CD4-positive, CD25-positive, alpha-beta regulatory T cell (primary cell): ENCODE measurements around the gene OXTR. TPM values are rescaled to one million over a fixed set of nuclear protein-coding genes. Genes with fewer than 3 reads are reported as not detected.

Source experiments
- ATAC-seq, 2 donors: fragments of 150-1000 bp; cut with Tn5 transposase; one replicate each; pipeline ENCODE4 v1.10.0; 2021; ENCODE audit warnings: low read depth in 2 of 2, moderate number of reproducible peaks in 2 of 2, moderate library complexity in 1 of 2
- DNase-seq, 3 donors: peaks; one replicate each; pipeline versions ENCODE4 v3.0.0 to v3.0.0-alpha.2; 2012 to 2022; ENCODE audit warnings: mixed read lengths in 1 of 3
- H3K27ac ChIP-seq: one replicate; pipeline ENCODE4 v1.7.0; 2013; ENCODE audit warnings: mild to moderate bottlenecking, low read length; ENCODE audit not compliant: insufficient read depth, poor library complexity, severe bottlenecking
- H3K27me3 ChIP-seq: one replicate; pipeline ENCODE4 v1.7.0; 2013; ENCODE audit warnings: low read length; ENCODE audit not compliant: control insufficient read depth, insufficient read depth
- H3K36me3 ChIP-seq: one replicate; pipeline ENCODE4 v1.7.0; 2013; ENCODE audit warnings: mild to moderate bottlenecking, low read length, moderate library complexity; ENCODE audit not compliant: control insufficient read depth, insufficient read depth
- H3K4me1 ChIP-seq: 2 replicates; pipeline ENCODE4 v1.7.0; 2013; ENCODE audit warnings: mild to moderate bottlenecking, low read length; ENCODE audit not compliant: insufficient read depth, control insufficient read depth, poor library complexity, severe bottlenecking
- H3K4me3 ChIP-seq: one replicate; pipeline ENCODE4 v1.7.0; 2013; ENCODE audit warnings: low read depth, mild to moderate bottlenecking, low read length, moderate library complexity
- H3K9me3 ChIP-seq, 2 experiments: 1 replicate in 1 of 2; 2 replicates in 1 of 2; pipeline ENCODE4 v1.7.0; 2013; ENCODE audit warnings: low read length in 2 of 2, mild to moderate bottlenecking in 1 of 2, moderate library complexity in 1 of 2; ENCODE audit not compliant: control insufficient read depth in 2 of 2
- H3K27ac Mint-ChIP-seq, 3 donors: one replicate each; pipeline ENCODE4 v1.8.0; 2020 to 2022; ENCODE audit warnings: mild to moderate bottlenecking in 3 of 3, mixed read lengths in 3 of 3, moderate library complexity in 2 of 3
- H3K27me3 Mint-ChIP-seq: one replicate; pipeline ENCODE4 v1.8.0; 2022; ENCODE audit warnings: mild to moderate bottlenecking, mixed read lengths
- H3K36me3 Mint-ChIP-seq: one replicate; pipeline ENCODE4 v1.8.0; 2020; ENCODE audit warnings: mixed read lengths
- H3K4me1 Mint-ChIP-seq, 4 donors: one replicate each; pipeline ENCODE4 v1.8.0; 2020 to 2022; ENCODE audit warnings: mixed read lengths in 4 of 4, mild to moderate bottlenecking in 1 of 4
- H3K4me3 Mint-ChIP-seq, 4 donors: one replicate each; pipeline ENCODE4 v1.8.0; 2020 to 2022; ENCODE audit warnings: mild to moderate bottlenecking in 4 of 4, mixed read lengths in 4 of 4, moderate library complexity in 3 of 4
- H3K9me3 Mint-ChIP-seq, 7 donors: one replicate each; pipeline ENCODE4 v1.8.0; 2020 to 2022; ENCODE audit warnings: mixed read lengths in 7 of 7, mild to moderate bottlenecking in 3 of 7, moderate library complexity in 2 of 7
- polyA plus RNA-seq, 4 donors: library from polyadenylated mRNA; unstranded; fragments of 300-500 nt; fragmentation: Illumina TruSeq; gene quantifications; one replicate each; pipeline ENCODE4 v1.2.3, GENCODE V29; 2021
- total RNA-seq: library from RNA; stranded (reverse); gene quantifications from one replicate; pipeline ENCODE4 v1.2.3, GENCODE V29; 2022

Gene OXTR
- total and polyA plus RNA-seq, 5 donors from 2014 or later, result 0.17 TPM; not detected in 4

DNA sequence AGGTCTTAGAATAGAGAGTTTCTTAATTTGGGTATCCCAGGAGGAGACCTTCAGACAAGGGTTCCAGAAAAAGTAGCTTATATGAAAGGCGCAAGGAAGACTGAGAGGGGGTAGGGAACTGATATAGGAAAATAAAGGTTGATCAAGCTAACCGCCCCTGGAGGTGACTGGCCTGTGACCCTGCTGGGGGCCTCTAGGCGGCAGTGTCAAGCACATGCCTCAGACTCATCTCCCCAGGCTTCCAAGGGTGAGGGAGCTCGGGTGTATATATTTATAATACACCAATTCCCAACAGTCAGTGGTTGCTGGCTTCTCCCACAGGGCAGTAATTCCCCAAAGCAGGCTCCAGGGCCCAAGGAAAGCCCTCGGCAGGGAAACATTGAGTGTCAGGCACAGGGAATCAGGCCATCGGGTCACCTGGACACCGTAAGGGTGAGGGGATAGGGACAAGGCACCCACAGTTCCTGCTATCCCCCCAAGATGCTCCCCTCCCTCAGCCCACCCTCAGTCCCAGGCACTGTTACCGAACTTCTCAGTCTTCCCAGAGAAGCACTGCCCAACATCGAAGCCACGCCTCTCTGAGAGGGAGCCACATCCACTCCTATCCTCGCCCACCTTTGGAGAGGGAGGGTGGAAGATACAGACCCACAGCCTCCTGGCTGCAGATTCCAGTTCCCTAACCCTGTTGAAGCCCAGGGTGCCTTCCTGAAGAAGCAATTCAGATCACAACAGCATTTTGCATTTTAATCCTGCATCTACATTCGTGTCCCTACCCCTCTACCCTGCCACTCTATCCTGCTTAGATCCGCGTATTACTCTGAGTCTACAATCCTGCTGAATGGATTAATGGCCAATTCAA is 55.3 kb downstream of the OXTR start:
- Mint-ChIP-seq H3K4me3 (no peak overlapping the region), H3K27ac (no peak overlapping the region)

DNA sequence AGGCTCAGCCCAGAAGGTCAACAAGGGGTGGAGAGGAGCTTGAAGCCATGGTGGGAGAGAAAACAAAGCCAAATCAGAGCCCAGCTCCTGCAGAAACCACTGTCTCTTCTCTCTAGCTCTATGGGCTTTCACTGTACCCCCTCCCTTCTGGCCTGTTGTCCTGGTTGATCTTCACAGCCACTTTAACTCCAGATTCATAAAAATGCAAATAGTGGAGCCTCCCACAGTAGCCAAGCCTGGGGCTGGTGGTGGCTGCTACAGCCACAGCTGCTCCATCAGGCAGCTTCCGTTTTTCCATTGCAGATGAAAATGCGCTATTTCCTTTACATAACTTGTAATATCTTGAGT is 56.5 kb downstream of the OXTR start:
- no peak overlapping the region for H3K27ac Mint-ChIP-seq
- ATAC-seq, result no peak
- peaks cover 0 to 3% (median 0%) of the 10 kb centered on the region in 7 donors for H3K9me3 Mint-ChIP-seq
- peaks cover 5% of the 10 kb centered on the region for H3K27me3 Mint-ChIP-seq
- H3K4me3 Mint-ChIP-seq, result no peak overlapping the region
- H3K4me1 Mint-ChIP-seq, result no peaks in the 10 kb centered on the region
- Histone ChIP-seq H3K27me3 (no peaks in the 10 kb centered on the region), H3K36me3 (no peaks in the 10 kb centered on the region), H3K27ac (no peak overlapping the region), H3K9me3 (no peaks in the 10 kb centered on the region), H3K4me1 (no peaks in the 10 kb centered on the region), H3K4me3 (no peak overlapping the region)
- no peaks in the 10 kb centered on the region for H3K36me3 Mint-ChIP-seq
- DNase-seq, result no peak

More for the DNA sequence above, 55.3 kb downstream of the OXTR start:
- peaks cover 0 to 3% (median 0%) of the 10 kb centered on the region in 7 donors for H3K9me3 Mint-ChIP-seq
- H3K4me3 ChIP-seq, result no peak overlapping the region
- H3K27me3 ChIP-seq, result no peaks in the 10 kb centered on the region
- DNase-seq, result no peak
- H3K4me1 Mint-ChIP-seq, result no peaks in the 10 kb centered on the region
- no peaks in the 10 kb centered on the region for H3K4me1 ChIP-seq
- ATAC-seq, result no peak
- H3K27me3 Mint-ChIP-seq, result peaks cover 5% of the 10 kb centered on the region
- no peaks in the 10 kb centered on the region for H3K36me3 Mint-ChIP-seq
- H3K9me3 ChIP-seq, result no peaks in the 10 kb centered on the region
- H3K36me3 ChIP-seq, result no peaks in the 10 kb centered on the region
- no peak overlapping the region for H3K27ac ChIP-seq

DNA sequence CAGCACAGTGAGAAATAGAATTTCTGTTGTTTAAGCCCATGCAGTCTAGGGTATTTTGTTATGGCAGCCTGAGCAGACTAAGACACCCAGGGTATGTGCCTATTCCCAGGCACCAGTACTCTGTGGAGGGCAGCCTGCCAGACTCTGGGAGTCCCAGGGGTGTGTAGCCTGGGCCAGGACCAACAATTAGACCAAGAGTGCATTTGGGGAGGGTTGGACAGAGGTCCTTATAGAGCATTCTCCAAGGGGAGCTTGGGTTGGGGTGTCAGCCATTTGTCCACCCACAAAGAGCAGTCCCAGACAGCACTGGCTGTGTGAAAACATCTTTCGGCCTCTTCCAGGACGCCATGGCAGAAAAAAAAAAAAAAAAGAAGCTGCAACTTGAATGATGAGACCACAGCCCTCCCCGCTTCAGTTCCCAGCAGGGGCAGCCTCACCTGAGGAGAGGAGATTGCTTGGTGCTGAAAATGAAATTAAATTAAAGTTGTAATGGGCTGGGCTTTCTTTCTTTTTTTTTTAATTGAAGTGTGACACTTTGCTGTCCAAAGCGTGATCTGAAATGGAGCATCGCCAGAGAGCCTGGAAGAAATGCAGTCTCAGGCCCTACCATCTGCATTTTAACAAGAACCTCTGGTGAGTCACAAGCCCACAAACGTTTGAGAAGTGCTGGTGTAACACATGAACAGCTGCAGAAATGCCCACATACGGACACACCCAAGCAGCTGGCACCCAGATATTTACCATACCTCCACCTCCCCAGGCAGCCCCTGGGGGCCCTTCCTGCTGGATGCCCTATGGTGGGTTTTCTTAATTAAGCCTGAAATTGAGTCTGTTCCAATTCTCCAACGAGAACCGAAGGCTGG is 57.1 kb downstream of the OXTR start:
- ATAC-seq (no peak), DNase-seq (no peak)
- Histone ChIP-seq H3K4me1 (no peaks in the 10 kb centered on the region), H3K36me3 (no peaks in the 10 kb centered on the region), H3K4me3 (no peak overlapping the region), H3K27ac (no peak overlapping the region), H3K9me3 (no peaks in the 10 kb centered on the region), H3K27me3 (no peaks in the 10 kb centered on the region)
- Mint-ChIP-seq H3K9me3 (peaks cover 0 to 3% (median 0%) of the 10 kb centered on the region in 7 donors), H3K4me1 (no peaks in the 10 kb centered on the region), H3K27ac (no peak overlapping the region), H3K36me3 (no peaks in the 10 kb centered on the region), H3K27me3 (peaks cover 5% of the 10 kb centered on the region), H3K4me3 (no peak overlapping the region)

DNA sequence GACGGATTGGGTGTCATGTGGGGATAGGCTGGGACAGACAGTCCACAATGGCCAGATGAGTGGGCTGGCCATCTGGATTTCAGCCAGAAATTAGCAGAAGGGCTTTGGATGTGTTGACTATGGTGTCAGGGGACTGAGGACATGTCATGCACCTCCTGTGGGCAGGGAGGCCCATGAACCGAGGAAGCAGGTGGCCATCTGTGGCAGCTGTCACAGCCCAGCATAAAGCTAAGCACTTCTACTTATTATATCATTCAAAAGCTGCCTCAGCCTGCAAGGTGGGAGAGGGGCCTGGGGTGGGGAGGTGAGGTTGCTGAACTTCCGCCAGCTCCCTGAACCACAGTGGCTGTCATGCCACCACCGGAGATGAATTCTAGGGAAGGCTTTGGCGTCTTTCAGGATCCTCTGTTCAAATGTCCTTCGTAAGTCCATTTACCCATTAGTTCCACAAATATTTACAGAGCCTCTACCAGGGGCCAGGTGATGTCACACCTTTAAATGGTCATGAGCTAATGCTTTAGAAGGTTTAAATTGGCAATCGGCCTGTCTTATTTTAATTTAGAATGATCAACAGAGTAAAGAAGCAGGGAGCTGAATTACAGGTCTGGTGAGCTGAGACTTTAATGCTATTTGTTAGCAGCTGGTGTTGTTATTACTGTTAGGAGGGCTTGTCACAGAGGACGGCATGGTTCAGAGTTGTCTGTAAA is 59.5 kb downstream of the OXTR start:
- H3K27ac Mint-ChIP-seq, result no peak overlapping the region
- no peaks in the 10 kb centered on the region for H3K9me3 ChIP-seq
- no peaks in the 10 kb centered on the region for H3K27me3 ChIP-seq
- H3K27me3 Mint-ChIP-seq, result peaks cover 10% of the 10 kb centered on the region
- no peak overlapping the region for H3K4me3 ChIP-seq
- H3K27ac ChIP-seq, result no peak overlapping the region
- H3K4me3 Mint-ChIP-seq, result no peak overlapping the region
- no peaks in the 10 kb centered on the region for H3K36me3 Mint-ChIP-seq
- H3K9me3 Mint-ChIP-seq, result peaks cover 0 to 2% (median 1%) of the 10 kb centered on the region in 7 donors
- H3K4me1 ChIP-seq, result no peaks in the 10 kb centered on the region
- DNase-seq (no peak), ATAC-seq (no peak)
- H3K4me1 Mint-ChIP-seq, result no peaks in the 10 kb centered on the region
- no peaks in the 10 kb centered on the region for H3K36me3 ChIP-seq

DNA sequence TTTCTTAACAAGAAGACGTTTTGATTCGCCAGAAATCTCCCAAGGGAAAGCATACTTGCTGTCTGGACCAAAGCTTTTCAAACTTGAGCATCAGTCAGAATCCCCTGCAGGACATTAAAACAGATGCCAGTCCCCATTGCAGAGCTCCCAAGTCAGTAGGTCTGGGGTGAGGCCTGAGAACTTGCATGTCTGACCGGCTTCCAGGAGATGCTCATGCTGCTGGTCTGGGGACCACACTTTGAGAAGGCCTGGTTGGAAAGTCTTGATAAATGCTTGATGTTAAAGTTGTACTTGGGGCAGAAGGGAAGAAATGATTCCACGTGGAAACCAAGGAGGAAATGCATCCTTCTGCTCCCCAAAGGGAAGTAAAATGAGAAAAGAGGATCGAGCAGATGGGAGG is 60.1 kb downstream of the OXTR start:
- Mint-ChIP-seq H3K4me1 (no peaks in the 10 kb centered on the region), H3K4me3 (no peak overlapping the region), H3K36me3 (no peaks in the 10 kb centered on the region), H3K27ac (peak overlapping the region in 1 of 3 donors; percentile 10), H3K9me3 (peaks cover 0 to 2% (median 0%) of the 10 kb centered on the region in 7 donors), H3K27me3 (peaks cover 10% of the 10 kb centered on the region)
- no peak overlapping the region for H3K27ac ChIP-seq
- no peaks in the 10 kb centered on the region for H3K27me3 ChIP-seq
- H3K4me3 ChIP-seq, result no peak overlapping the region
- ATAC-seq (no peak), DNase-seq (no peak)
- H3K4me1 ChIP-seq, result no peaks in the 10 kb centered on the region
- H3K36me3 ChIP-seq, result no peaks in the 10 kb centered on the region
- H3K9me3 ChIP-seq, result no peaks in the 10 kb centered on the region

DNA sequence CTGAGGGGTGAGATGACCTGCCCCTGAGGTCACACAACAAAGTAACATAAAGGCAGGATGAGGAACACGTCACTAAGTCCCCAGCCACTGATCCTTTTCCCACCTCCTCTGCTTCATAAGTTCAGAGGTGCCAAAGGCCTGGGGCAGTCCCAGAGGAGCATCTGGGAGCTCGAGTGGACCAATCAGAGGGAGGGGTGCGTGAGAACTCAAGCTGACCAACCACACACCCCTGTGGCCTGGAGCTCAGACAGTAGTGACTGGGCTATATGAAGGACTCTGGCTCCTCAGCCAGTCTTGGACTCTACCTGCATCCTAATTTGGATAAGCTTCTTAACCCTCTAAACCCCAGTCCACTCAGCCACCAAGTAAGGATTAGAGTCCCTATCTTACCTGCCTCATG is 63.8 kb downstream of the OXTR start:
- Mint-ChIP-seq H3K36me3 (no peaks in the 10 kb centered on the region), H3K4me3 (no peak overlapping the region), H3K4me1 (no peaks in the 10 kb centered on the region), H3K27ac (no peak overlapping the region), H3K27me3 (peaks cover 5% of the 10 kb centered on the region), H3K9me3 (peaks cover 0 to 5% (median 2%) of the 10 kb centered on the region in 7 donors)
- H3K4me1 ChIP-seq, result no peaks in the 10 kb centered on the region
- no peak for DNase-seq
- H3K27me3 ChIP-seq, result no peaks in the 10 kb centered on the region
- H3K27ac ChIP-seq, result no peak overlapping the region
- no peaks in the 10 kb centered on the region for H3K36me3 ChIP-seq
- no peak overlapping the region for H3K4me3 ChIP-seq
- ATAC-seq, result no peak
- H3K9me3 ChIP-seq, result no peaks in the 10 kb centered on the region

DNA sequence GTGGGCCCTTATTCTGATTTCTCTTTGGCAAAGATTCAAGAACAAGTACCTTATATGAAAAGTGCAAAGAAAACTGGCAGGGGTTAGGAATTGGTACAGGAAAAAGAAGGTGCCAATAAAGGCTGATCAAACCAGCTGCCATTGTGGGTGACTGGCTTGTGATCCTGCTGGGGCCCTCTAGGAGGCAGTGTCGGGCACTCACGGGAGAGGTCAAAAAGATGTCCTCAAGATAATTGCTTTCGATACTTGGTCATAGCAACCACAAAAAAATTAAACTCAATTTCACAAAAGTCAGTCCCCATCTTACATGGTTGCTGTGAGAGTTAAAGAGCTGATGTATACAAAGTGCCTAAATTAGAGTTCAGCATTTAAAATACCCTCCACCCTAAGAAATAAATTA is 66.9 kb downstream of the OXTR start:
- H3K27ac ChIP-seq, result no peak overlapping the region
- ATAC-seq (no peak), DNase-seq (no peak)
- no peaks in the 10 kb centered on the region for H3K27me3 ChIP-seq
- Mint-ChIP-seq H3K27ac (no peak overlapping the region), H3K4me1 (no peaks in the 10 kb centered on the region), H3K27me3 (peaks cover 5% of the 10 kb centered on the region), H3K9me3 (peaks cover 0 to 5% (median 0%) of the 10 kb centered on the region in 7 donors), H3K4me3 (no peak overlapping the region), H3K36me3 (no peaks in the 10 kb centered on the region)
- H3K4me1 ChIP-seq, result no peaks in the 10 kb centered on the region
- H3K36me3 ChIP-seq, result no peaks in the 10 kb centered on the region
- H3K4me3 ChIP-seq, result no peak overlapping the region
- no peaks in the 10 kb centered on the region for H3K9me3 ChIP-seq
